Smooth muscle cell (in vitro differentiated cells): ENCODE measurements around the gene LTBP1. TPM values are rescaled to one million over a fixed set of nuclear protein-coding genes. Genes with fewer than 3 reads are reported as not detected.

ENCODE experiments used
- DNase-seq: peaks from one replicate; lab custom pipeline; 2025; ENCODE audit not compliant: unreplicated experiment; lab: John Stamatoyannopoulos, UW
- H2AFZ ChIP-seq: fragments of 200-600 bp; sonication (generic); 2 replicates; pipeline ENCODE4 v1.6.0; 2016; ENCODE audit warnings: antibody characterized with exemption, low read depth, mild to moderate bottlenecking
- H3F3A ChIP-seq: fragments of 200-600 bp; sonication (generic); 2 replicates; pipeline ENCODE4 v1.6.0; 2017; ENCODE audit warnings: antibody characterized with exemption, low read depth
- H3K27ac ChIP-seq: fragments of 200-600 bp; sonication (generic); 2 replicates; pipeline ENCODE4 v1.5.1; 2016; ENCODE audit warnings: low read depth, mild to moderate bottlenecking
- H3K27me3 ChIP-seq: fragments of 200-600 bp; sonication (generic); 2 replicates; pipeline ENCODE4 v1.6.1; 2016; ENCODE audit warnings: low read depth, mild to moderate bottlenecking
- H3K36me3 ChIP-seq: fragments of 200-600 bp; sonication (generic); 2 replicates; pipeline ENCODE4 v1.5.1; 2016; ENCODE audit warnings: low read depth
- H3K4me1 ChIP-seq: fragments of 200-600 bp; sonication (generic); 2 replicates; pipeline ENCODE4 v1.5.1; 2016; ENCODE audit warnings: low read depth
- H3K4me2 ChIP-seq: fragments of 200-600 bp; sonication (generic); 2 replicates; pipeline ENCODE4 v1.6.0; 2016; ENCODE audit warnings: mild to moderate bottlenecking
- H3K4me3 ChIP-seq: fragments of 200-600 bp; sonication (generic); 2 replicates; pipeline ENCODE4 v1.5.1; 2016; ENCODE audit warnings: mild to moderate bottlenecking
- H3K79me2 ChIP-seq: fragments of 200-600 bp; sonication (generic); 2 replicates; pipeline ENCODE4 v1.6.0; 2016; ENCODE audit warnings: low read depth, mild to moderate bottlenecking
- H3K9ac ChIP-seq: fragments of 200-600 bp; sonication (generic); 2 replicates; pipeline ENCODE4 v1.6.0; 2016; ENCODE audit warnings: low read depth
- H3K9me3 ChIP-seq: fragments of 200-600 bp; sonication (generic); replicated peaks from 2 replicates; pipeline ENCODE4 v1.5.1; 2016; ENCODE audit warnings: low read depth
- H4K20me1 ChIP-seq: fragments of 200-600 bp; sonication (generic); 2 replicates; pipeline ENCODE4 v1.6.0; 2016; ENCODE audit warnings: low read depth
- CTCF ChIP-seq: fragments of 200-600 bp; sonication (generic); IDR thresholded peaks from 2 replicates; pipeline ENCODE4 v1.5.1; 2017; ENCODE audit warnings: borderline replicate concordance, mild to moderate bottlenecking, antibody characterized with exemption; ENCODE audit not compliant: insufficient read depth, poor library complexity, severe bottlenecking
- WGBS: methylation state at CpG from one replicate; pipeline ENCODE4 v1.1.7; 2016; ENCODE audit warnings: low lambda C conversion rate; 5-methylcytosine and 5-hydroxymethylcytosine counted together
- polyA plus RNA-seq: library from polyadenylated mRNA; unstranded; fragments of >200 nt; fragmentation: Nextera tagmentation; extraction: Ambion mirVana; gene quantifications from 2 replicates; pipeline ENCODE4 v1.2.1, GENCODE V29; 2016
- total RNA-seq: library from RNA; depleted of rRNA; stranded (reverse); fragments of >200 nt; gene quantifications from 2 replicates; pipeline ENCODE4 v1.2.3, GENCODE V29; 2014

LTBP1 gene
- total and polyA plus RNA-seq, 2 experiments from 2014 or later, result 146 to 250 TPM

DNA sequence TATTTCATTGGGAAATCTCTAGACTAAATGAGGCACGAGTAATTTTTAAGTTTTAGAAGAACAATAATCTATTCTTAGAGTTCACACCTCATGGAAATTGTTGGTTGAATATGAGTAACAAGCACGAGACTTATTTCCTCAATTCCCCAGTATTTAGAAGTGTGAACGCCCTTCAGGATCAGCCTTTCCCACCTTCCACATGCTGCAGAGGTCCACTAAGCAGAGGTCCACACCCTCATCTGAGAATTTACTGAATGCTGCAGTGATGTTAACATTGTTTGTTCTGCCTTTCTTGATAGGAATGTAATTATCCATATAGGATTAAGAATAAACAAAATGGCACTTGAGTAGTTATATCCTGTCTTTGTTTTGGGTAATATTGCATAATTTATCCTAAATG lies 41.8 kb downstream of the LTBP1 start:
- 94% methylated on average over 3 of the region's 3 CpGs for WGBS
- Histone ChIP-seq H3K36me3 (no peaks in the 10 kb centered on the region), H3K4me1 (no peaks in the 10 kb centered on the region), H3K79me2 (no peaks in the 10 kb centered on the region), H3K4me3 (no peak overlapping the region), H2AFZ (no peak overlapping the region), H3K27ac (no peak overlapping the region), H3K4me2 (no peak overlapping the region), H3F3A (no peaks in the 10 kb centered on the region), H3K9ac (no peak overlapping the region), H3K9me3 (no peaks in the 10 kb centered on the region), H4K20me1 (no peaks in the 10 kb centered on the region), H3K27me3 (no peaks in the 10 kb centered on the region)
- no peak for DNase-seq
- no peak for TF ChIP-seq CTCF

DNA sequence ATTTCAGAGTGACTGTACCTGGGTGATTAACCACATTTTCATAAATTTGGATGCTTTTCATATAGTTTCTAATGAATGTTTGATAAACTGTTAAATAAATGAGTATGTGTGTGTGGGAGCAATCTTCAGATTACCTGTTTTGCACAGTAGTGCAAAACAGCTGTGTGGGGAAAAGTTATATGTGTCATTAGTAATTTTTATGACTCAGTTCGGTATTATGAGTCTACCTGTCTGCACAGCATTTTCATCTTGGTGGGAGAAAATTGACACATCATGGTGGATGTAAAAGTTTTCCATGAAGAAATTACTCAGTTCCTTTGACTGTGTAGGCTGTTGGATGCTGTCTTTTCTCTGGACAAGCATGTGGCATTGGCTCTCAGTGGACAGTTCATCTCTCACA lies 43.8 kb downstream of the LTBP1 start:
- DNase-seq, result no peak
- Histone ChIP-seq H4K20me1 (no peaks in the 10 kb centered on the region), H3K36me3 (no peaks in the 10 kb centered on the region), H3K79me2 (no peaks in the 10 kb centered on the region), H3K9ac (no peak overlapping the region), H3K4me1 (no peaks in the 10 kb centered on the region), H3K27ac (no peak overlapping the region), H3K4me3 (no peak overlapping the region), H3K4me2 (no peak overlapping the region), H3K27me3 (no peaks in the 10 kb centered on the region), H3K9me3 (no peaks in the 10 kb centered on the region), H2AFZ (no peak overlapping the region), H3F3A (no peaks in the 10 kb centered on the region)
- WGBS, result 0% methylated on average over 1 of the region's 1 CpG
- TF ChIP-seq CTCF, result no peak

DNA sequence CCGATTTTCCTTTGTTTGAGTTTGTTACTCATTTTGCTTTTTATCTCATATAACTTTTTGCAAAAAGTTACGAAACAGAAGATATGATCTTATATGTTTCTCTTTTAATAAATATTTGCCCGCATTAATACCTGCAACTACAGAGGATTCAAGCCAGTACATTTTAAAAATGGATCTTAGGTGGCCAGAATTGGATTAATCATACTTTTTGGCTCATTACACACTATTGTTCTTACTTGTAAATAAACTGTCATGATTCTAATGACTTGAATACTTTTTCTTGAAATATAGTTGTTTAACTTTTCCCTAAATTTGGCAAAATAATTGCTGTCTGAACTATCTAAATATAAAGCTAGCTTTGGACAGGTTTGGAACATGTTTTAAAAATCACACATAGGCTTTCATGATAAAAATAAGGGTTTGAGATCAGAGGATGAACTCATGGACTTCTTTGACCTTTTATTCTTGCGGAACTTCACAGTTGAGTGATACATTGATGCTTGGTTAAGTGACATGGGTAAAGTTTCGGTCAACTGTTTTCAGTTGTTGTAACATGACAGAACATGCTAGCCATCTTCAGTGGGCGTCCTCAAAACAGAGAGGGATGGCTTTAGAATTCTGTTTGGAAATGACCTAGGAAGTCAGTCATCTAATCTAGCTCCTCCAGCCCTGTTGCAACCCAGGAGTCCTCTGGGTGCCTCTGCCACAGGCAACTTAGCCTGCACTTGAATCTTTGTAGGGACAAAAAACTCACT lies 44.5 kb downstream of the LTBP1 start:
- 82% methylated on average over 6 of the region's 6 CpGs for WGBS
- Histone ChIP-seq H3K4me1 (no peaks in the 10 kb centered on the region), H3K27ac (no peak overlapping the region), H3K9ac (no peak overlapping the region), H3F3A (no peaks in the 10 kb centered on the region), H4K20me1 (no peaks in the 10 kb centered on the region), H3K4me2 (no peak overlapping the region), H3K36me3 (no peaks in the 10 kb centered on the region), H3K4me3 (no peak overlapping the region), H3K27me3 (no peaks in the 10 kb centered on the region), H3K79me2 (no peaks in the 10 kb centered on the region), H2AFZ (no peak overlapping the region), H3K9me3 (no peaks in the 10 kb centered on the region)
- no peak for DNase-seq
- TF ChIP-seq CTCF, result no peak

GRCh38 chr2:32993005-32993539 lies 46.3 kb downstream of the LTBP1 start:
- no peak overlapping the region for H3K9ac ChIP-seq
- no peak overlapping the region for H3K4me2 ChIP-seq
- WGBS, result 85% methylated on average over 8 of the region's 8 CpGs
- no peaks in the 10 kb centered on the region for H3F3A ChIP-seq
- H4K20me1 ChIP-seq, result no peaks in the 10 kb centered on the region
- H3K27ac ChIP-seq, result no peak overlapping the region
- TF ChIP-seq CTCF, result no peak
- H3K4me1 ChIP-seq, result no peaks in the 10 kb centered on the region
- H3K36me3 ChIP-seq, result no peaks in the 10 kb centered on the region
- H3K9me3 ChIP-seq, result no peaks in the 10 kb centered on the region
- no peak overlapping the region for H2AFZ ChIP-seq
- H3K27me3 ChIP-seq, result no peaks in the 10 kb centered on the region
- H3K79me2 ChIP-seq, result no peaks in the 10 kb centered on the region
- no peak for DNase-seq
- no peak overlapping the region for H3K4me3 ChIP-seq
